CD1c-positive myeloid dendritic cell (primary cell): ENCODE data around the gene OSBPL9.
"Not testable (repeated sequence)": the region's sequence is repeated elsewhere in the genome, so short reads cannot be mapped to it uniquely, and the experiment has no call there.

Source experiments
- DNase-seq: peaks from one replicate; pipeline ENCODE4 v3.0.0-alpha.2; 2016; ENCODE audit errors: extremely low spot score

Gene OSBPL9

GRCh38 chr1:51664421-51665240, 47.7 kb downstream of the OSBPL9 start:
- DNase-seq = no peak

GRCh38 chr1:51666478-51666877, 49.6 kb downstream of the OSBPL9 start:
- DNase-seq = peak; percentile 11

GRCh38 chr1:51667561-51667960, 50.7 kb downstream of the OSBPL9 start:
- DNase-seq = no peak

- no peak for DNase-seq
Observed at GRCh38 chr1:51669272-51669671, 52.4 kb downstream of the OSBPL9 start.

GRCh38 chr1:51669816-51670215, 52.9 kb downstream of the OSBPL9 start:
- no peak for DNase-seq

- DNase-seq = no peak
Observed at GRCh38 chr1:51671527-51672325, 54.8 kb downstream of the OSBPL9 start.

- no peak for DNase-seq
Observed at GRCh38 chr1:51673279-51673678, 56.4 kb downstream of the OSBPL9 start.

- no peak for DNase-seq
Observed at GRCh38 chr1:51675177-51675780, 58.4 kb downstream of the OSBPL9 start.

GRCh38 chr1:51679435-51679834, 62.5 kb downstream of the OSBPL9 start:
- no peak for DNase-seq

GRCh38 chr1:51684776-51685175, 67.9 kb downstream of the OSBPL9 start:
- no peak for DNase-seq

GRCh38 chr1:51686450-51686849, 69.6 kb downstream of the OSBPL9 start:
- DNase-seq = no peak

- DNase-seq = no peak
Observed at GRCh38 chr1:51689075-51689440, 72.2 kb downstream of the OSBPL9 start.

GRCh38 chr1:51689643-51690042, 72.8 kb downstream of the OSBPL9 start:
- no peak for DNase-seq

- DNase-seq = peak; percentile 28
Observed at GRCh38 chr1:51690285-51690961, 73.5 kb downstream of the OSBPL9 start.

- no peak for DNase-seq
Observed at GRCh38 chr1:51691920-51692319, 75.0 kb downstream of the OSBPL9 start.

- no peak for DNase-seq
Observed at GRCh38 chr1:51693419-51694155, 76.7 kb downstream of the OSBPL9 start.

GRCh38 chr1:51697166-51697565, 80.3 kb downstream of the OSBPL9 start:
- DNase-seq = no peak

GRCh38 chr1:51699391-51699790, 82.5 kb downstream of the OSBPL9 start:
- DNase-seq = no peak

GRCh38 chr1:51701782-51702181, 84.9 kb downstream of the OSBPL9 start:
- not testable (repeated sequence) for DNase-seq

- not testable (repeated sequence) for DNase-seq
Observed at GRCh38 chr1:51702220-51702619, 85.3 kb downstream of the OSBPL9 start.

- DNase-seq = no peak
Observed at GRCh38 chr1:51705035-51705434, 88.1 kb downstream of the OSBPL9 start.
